ENCODE data around the gene P2RX3.

The P2RX3 gene

DNA sequence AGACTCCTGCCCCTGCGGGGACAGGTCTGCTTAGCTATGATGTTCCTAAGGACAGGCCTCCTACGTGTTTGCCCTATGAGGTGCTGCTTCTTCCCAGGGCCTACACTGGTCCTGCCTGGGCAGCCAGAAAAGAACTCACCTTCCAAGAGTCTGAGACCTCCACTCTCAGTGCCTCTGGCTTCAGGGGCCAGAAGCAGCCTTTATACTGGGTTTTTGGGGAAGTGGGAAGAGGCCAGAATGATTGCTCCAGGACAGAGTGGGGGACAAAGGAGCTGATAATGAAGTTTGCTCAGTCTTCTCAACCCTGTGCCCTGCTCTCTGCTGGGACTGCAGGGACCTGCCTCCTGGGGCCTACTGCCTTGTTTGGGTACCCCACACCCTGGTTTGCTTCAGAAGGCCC is 42.8 kb downstream of the P2RX3 start, which contains the start of gene PRG3:
TSS of gene PRG3 (minus strand) at position 176 of the 400 bp plus-strand sequence. CDS start 442 bp downstream, outside the sequence.
- TF ChIP-seq, protein P1, sequence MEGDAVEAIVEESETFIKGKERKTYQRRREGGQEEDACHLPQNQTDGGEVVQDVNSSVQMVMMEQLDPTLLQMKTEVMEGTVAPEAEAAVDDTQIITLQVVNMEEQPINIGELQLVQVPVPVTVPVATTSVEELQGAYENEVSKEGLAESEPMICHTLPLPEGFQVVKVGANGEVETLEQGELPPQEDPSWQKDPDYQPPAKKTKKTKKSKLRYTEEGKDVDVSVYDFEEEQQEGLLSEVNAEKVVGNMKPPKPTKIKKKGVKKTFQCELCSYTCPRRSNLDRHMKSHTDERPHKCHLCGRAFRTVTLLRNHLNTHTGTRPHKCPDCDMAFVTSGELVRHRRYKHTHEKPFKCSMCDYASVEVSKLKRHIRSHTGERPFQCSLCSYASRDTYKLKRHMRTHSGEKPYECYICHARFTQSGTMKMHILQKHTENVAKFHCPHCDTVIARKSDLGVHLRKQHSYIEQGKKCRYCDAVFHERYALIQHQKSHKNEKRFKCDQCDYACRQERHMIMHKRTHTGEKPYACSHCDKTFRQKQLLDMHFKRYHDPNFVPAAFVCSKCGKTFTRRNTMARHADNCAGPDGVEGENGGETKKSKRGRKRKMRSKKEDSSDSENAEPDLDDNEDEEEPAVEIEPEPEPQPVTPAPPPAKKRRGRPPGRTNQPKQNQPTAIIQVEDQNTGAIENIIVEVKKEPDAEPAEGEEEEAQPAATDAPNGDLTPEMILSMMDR (IDR thresholded peaks at IDR 0.05), result no peak
- no peak for DNase-seq (ENCODE audit: low spot score)
- no peak within 1 kb of the TSS for H3K27ac ChIP-seq
- no peak within 1 kb of the TSS for H3K4me3 ChIP-seq

DNA sequence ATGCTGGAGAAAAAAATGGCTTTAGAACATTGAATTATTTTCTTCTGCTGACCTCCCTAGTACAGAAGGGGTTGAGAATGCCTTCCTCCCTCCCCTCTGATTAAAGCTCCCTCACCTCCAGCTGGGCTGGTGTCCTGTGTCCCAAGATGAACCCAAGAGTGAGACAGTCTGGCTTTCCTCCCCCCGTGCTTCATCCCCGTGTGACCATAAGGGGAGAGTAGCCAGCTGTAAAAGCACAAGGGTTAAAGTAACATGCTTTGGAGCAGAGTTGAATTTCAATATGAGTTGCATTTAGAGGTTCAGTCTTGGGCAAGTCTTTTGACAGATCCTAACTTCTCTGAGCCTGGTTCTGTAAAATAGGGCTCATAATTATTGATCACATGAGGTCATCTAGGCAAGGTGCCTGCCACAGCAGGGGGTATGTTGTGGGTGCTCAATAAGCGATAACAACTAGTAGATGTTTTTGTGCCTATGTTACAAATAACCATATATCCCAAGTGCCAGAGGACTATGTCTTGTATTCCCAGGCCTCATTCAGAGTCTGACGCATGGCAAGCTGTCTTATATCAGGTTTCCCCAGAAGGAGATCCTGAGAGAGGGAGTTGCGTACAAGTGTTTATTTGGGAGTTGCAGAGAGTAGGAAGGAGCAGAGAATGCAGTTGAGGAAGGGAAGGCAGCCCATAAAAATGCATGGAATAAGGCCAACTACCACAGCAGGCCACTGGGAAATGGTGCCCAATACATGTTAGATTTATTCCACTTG is 48.2 kb downstream of the P2RX3 start:
- DNase-seq (ENCODE audit: low spot score), result no peak
- TF ChIP-seq, protein P1 (IDR thresholded peaks at IDR 0.05), result no peak
- Histone ChIP-seq H3K27ac (no peak overlapping the region), H3K4me3 (no peak overlapping the region)

DNA sequence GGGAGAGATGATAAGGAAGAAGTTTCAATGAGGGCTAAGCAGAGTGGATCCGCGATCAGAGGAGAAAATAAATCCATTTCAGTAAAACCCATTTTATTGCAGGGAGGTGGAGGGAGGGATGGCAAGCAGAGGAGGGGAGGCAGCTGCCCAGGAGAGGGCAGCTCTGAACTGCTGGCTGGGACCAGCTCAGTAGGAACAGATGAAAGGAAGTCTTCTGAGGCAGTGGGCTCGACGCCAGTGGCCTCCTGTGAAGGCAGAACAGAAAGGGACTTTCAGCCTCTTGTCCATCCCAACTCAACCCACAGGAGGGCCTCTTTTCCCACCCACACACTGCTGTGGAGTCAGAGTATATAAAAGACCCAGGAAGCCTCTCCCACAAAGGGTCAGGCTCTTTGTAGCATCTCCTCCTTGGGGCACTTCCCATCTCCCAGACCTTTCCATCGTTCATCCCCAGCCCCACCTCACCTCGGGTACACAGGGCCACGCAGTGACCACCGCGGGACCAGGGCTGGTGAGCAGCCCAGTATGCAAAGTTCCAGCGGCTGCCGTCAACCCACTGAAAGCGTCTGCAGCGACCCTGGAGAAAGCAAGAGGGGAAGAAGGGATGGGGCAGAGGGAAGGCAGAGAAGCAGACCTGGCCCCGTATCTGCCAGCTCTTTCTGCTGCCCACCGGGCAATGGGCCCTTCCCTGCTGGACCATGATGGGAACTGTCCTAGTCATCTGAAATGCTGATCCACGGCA is 49.3 kb downstream of the P2RX3 start:
- TF ChIP-seq, protein P1 (IDR thresholded peaks at IDR 0.05), result no peak
- H3K4me3 ChIP-seq, result no peak overlapping the region
- H3K27ac ChIP-seq, result no peak overlapping the region
- no peak for DNase-seq (ENCODE audit: low spot score)

DNA sequence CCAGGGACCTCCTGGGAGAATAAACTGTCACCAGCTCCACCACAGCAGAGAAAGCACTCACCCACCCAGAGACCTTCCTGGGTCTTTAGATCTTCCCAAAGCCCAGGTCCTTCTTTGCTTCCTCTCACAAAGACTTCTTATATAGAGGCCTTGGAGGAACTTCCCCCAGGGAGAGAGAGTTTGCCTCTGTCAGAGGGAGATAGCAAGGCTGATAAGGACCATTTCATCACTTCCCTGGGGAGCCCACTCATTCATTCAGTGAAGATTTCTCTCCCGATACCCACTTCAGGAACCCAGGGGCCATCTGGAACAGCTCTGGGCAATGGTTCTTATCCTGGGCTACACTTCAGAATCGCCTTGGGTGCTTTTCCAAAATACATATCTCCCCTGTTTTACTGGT is 52.4 kb downstream of the P2RX3 start, which contains the start of gene PRG2:
TSS of gene PRG2 (minus strand) at position 116 of the 400 bp plus-strand sequence. CDS start 706 bp downstream, outside the sequence.
- DNase-seq (ENCODE audit: low spot score), result no peak
- TF ChIP-seq, protein P1 (IDR thresholded peaks at IDR 0.05), result no peak
- Histone ChIP-seq H3K4me3 (no peak within 1 kb of the TSS), H3K27ac (no peak within 1 kb of the TSS)

DNA sequence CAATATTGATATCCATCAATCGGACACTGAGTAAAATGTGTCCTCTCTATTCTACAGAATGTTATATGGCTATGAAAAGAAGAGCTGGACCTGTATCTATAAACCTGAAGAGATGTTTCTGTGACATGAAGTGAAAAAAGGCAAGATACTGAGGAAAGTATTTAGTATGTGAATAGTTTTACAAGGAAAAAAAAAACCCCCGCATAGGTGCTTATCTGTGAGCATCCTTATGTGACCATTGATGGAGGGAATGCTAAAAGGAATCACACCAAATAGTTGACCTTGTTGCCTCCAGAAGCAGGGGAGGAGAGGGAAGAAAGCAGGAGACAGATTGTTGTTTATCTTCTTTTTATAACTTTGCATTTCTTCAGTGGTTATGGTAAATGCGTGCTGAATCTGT is 53.0 kb downstream of the P2RX3 start:
- DNase-seq (ENCODE audit: low spot score), result no peak

DNA sequence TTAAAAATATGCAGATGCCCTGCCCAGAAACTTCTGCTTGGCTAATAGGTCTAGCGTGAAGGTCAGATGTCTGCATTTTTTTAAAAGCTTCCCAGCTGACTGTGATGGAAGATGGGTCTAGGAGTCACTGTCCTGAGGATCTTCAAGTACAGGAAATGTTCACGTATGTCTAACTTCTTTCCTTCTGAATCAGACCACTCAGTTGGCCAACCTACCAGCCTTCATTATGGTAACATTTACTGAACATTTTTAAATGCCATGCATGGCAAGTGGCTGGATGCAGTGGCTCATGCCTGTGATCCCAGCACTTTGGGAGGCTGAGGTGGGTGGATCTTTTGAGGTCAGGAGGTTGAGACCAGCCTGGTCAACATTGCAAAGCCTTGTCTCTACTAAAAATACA is 53.4 kb downstream of the P2RX3 start:
- TF ChIP-seq, protein P1 (IDR thresholded peaks at IDR 0.05), result no peak
- no peak for DNase-seq (ENCODE audit: low spot score)
- Histone ChIP-seq H3K4me3 (no peak overlapping the region), H3K27ac (no peak overlapping the region)

More for the DNA sequence above, 53.0 kb downstream of the P2RX3 start:
- TF ChIP-seq, protein P1 (IDR thresholded peaks at IDR 0.05), result no peak
- Histone ChIP-seq H3K4me3 (no peak overlapping the region), H3K27ac (no peak overlapping the region)

All from coronary artery (tissue), 2 donors.